Measurements from ENCODE around the gene PPP1R9B. TPM values are rescaled to one million over a fixed set of nuclear protein-coding genes. Genes with fewer than 3 reads are reported as not detected.

The PPP1R9B gene
- total and polyA plus RNA-seq, 4 donors = 0.90 to 26.1 (median 7.1) TPM

GRCh38 chr17:50148226-50149090 is 2.0 kb downstream of the PPP1R9B start:
- TF ChIP-seq RAD21 (IDR thresholded peaks at IDR 0.05) (no peak), RXRA (IDR thresholded peaks at IDR 0.05) (no peak), FOXA2 (IDR thresholded peaks at IDR 0.05) (no peak), ZBTB33 (IDR thresholded peaks at IDR 0.05) (no peak), REST (IDR thresholded peaks at IDR 0.05) (no peak), MAX (IDR thresholded peaks at IDR 0.05) (no peak), JUND (IDR thresholded peaks at IDR 0.05) (no peak), HNF4G (IDR thresholded peaks at IDR 0.05) (no peak), YY1 (IDR thresholded peaks at IDR 0.05) (no peak), NR2F2 (IDR thresholded peaks at IDR 0.05) (no peak), FOXA1 (IDR thresholded peaks at IDR 0.05) (no peak)
- peaks cover 0 to 1% (median 0%) of the 10 kb centered on the region in 4 donors for H3K36me3 ChIP-seq (ENCODE audit: control insufficient read depth in 4 of 4, insufficient read depth in 3 of 4, low read depth in 1 of 4, low read length in 3 of 4)
- H3K9me3 ChIP-seq (ENCODE audit: control insufficient read depth in 4 of 4, low read length in 3 of 4) = no peaks in the 10 kb centered on the region
- 5% methylated on average over 25 of the region's 25 CpGs for WGBS
- H3K27me3 ChIP-seq (ENCODE audit: control insufficient read depth in 4 of 4, insufficient read depth in 4 of 4, low read length in 3 of 4) = no peaks in the 10 kb centered on the region
- peaks cover 27 to 70% (median 63%) of the 10 kb centered on the region in 4 donors for H3K4me1 ChIP-seq (ENCODE audit: control insufficient read depth in 4 of 4, insufficient read depth in 4 of 4, low read length in 3 of 4)
- peak overlapping the region; percentile 28 to 56 for H3K9ac ChIP-seq (ENCODE audit: low read depth in 1 of 2, low read length in 2 of 2)
- H3K27ac ChIP-seq (ENCODE audit: low read depth in 1 of 2, low read length in 2 of 2) = peak overlapping the region; percentile 74 to 80
- DNase-seq (ENCODE audit: low spot score) = peak; percentile 49
- H3K4me3 ChIP-seq (ENCODE audit: low read depth in 1 of 3, low read length in 3 of 3) = peak overlapping the region; percentile 52 to 73 (median 70)

- DNase-seq (ENCODE audit: low spot score) = peak; percentile 66
- Histone ChIP-seq H3K36me3 (ENCODE audit: control insufficient read depth in 4 of 4, insufficient read depth in 3 of 4, low read depth in 1 of 4, low read length in 3 of 4) (peaks cover 0 to 3% (median under 1%) of the 10 kb centered on the region in 4 donors), H3K4me3 (ENCODE audit: low read depth in 1 of 3, low read length in 3 of 3) (peak overlapping the region; percentile 38 to 73 (median 70)), H3K27ac (ENCODE audit: low read depth in 1 of 2, low read length in 2 of 2) (peak overlapping the region; percentile 74 to 80), H3K27me3 (ENCODE audit: control insufficient read depth in 4 of 4, insufficient read depth in 4 of 4, low read length in 3 of 4) (no peaks in the 10 kb centered on the region), H3K9me3 (ENCODE audit: control insufficient read depth in 4 of 4, low read length in 3 of 4) (no peaks in the 10 kb centered on the region), H3K9ac (ENCODE audit: low read depth in 1 of 2, low read length in 2 of 2) (peak overlapping the region in 1 of 2 donors; percentile 56), H3K4me1 (ENCODE audit: control insufficient read depth in 4 of 4, insufficient read depth in 4 of 4, low read length in 3 of 4) (peaks cover 27 to 70% (median 63%) of the 10 kb centered on the region in 4 donors)
- WGBS = 6% methylated on average over 5 of the region's 5 CpGs
- TF ChIP-seq NR2F2 (IDR thresholded peaks at IDR 0.05) (peak; percentile 26), EGR1 (IDR thresholded peaks at IDR 0.05; ENCODE audit: low read depth in 2 of 2) (no peak), RAD21 (IDR thresholded peaks at IDR 0.05) (no peak), REST (IDR thresholded peaks at IDR 0.05) (no peak), TAF1 (conservative IDR thresholded peaks at IDR 0.05) (no peak), RXRA (IDR thresholded peaks at IDR 0.05) (peak; percentile 85 to 91), FOXA2 (IDR thresholded peaks at IDR 0.05) (no peak), MAX (IDR thresholded peaks at IDR 0.05) (no peak), ZBTB33 (IDR thresholded peaks at IDR 0.05) (no peak), GABPA (IDR thresholded peaks at IDR 0.05 in 1 of 2, conservative IDR thresholded peaks at IDR 0.05 in 1 of 2) (no peak), HNF4A (conservative IDR thresholded peaks at IDR 0.05) (peak; percentile 98 to 99), JUND (IDR thresholded peaks at IDR 0.05) (peak in 1 of 2 donors; percentile 44), YY1 (IDR thresholded peaks at IDR 0.05) (peak; percentile 64), HNF4G (IDR thresholded peaks at IDR 0.05) (peak; percentile 96), SP1 (IDR thresholded peaks at IDR 0.05) (peak; percentile 88)
Measured at GRCh38 chr17:50147841-50148225, 2.6 kb downstream of the PPP1R9B start.

All from liver (tissue), 9 donors.